GM18520 (cell line): ENCODE results near the gene SHANK3.
"Not testable (repeated sequence)": the region's sequence is repeated elsewhere in the genome, so short reads cannot be mapped to it uniquely, and the experiment has no call there.

Source experiments
- ATAC-seq: cut with Tn5 transposase; IDR thresholded peaks from one replicate; pipeline ENCODE4 v1.9.1; 2021; ENCODE audit not compliant: unreplicated experiment

SHANK3 gene

GRCh38 chr22:50643821-50644101 lies 28.9 kb upstream of the SHANK3 start:
- ATAC-seq, result not testable (repeated sequence)

GRCh38 chr22:50653256-50653655 lies 19.4 kb upstream of the SHANK3 start:
- ATAC-seq, result no peak

- ATAC-seq, result not testable (repeated sequence)
These were observed 18.0 kb upstream of the SHANK3 start for GRCh38 chr22:50654664-50655063.

- no peak for ATAC-seq
These were observed 16.2 kb upstream of the SHANK3 start for GRCh38 chr22:50656122-50657070.

- ATAC-seq, result no peak
These were observed 14.7 kb upstream of the SHANK3 start for GRCh38 chr22:50657925-50658324.

GRCh38 chr22:50659711-50660110 lies 12.9 kb upstream of the SHANK3 start:
- not testable (repeated sequence) for ATAC-seq

GRCh38 chr22:50660306-50660705 lies 12.3 kb upstream of the SHANK3 start:
- no peak for ATAC-seq

GRCh38 chr22:50665212-50665611 lies 7.4 kb upstream of the SHANK3 start:
- no peak for ATAC-seq

GRCh38 chr22:50665738-50666137 lies 6.9 kb upstream of the SHANK3 start:
- ATAC-seq, result no peak

- ATAC-seq, result no peak
These were observed 2.1 kb upstream of the SHANK3 start for GRCh38 chr22:50670513-50670912.

- ATAC-seq, result no peak
These were observed 1.6 kb upstream of the SHANK3 start for GRCh38 chr22:50670914-50671538.

- ATAC-seq, result no peak
These were observed 982 bp upstream of the SHANK3 start for GRCh38 chr22:50671641-50672040.

GRCh38 chr22:50672041-50672440 lies 582 bp upstream of the SHANK3 start:
- ATAC-seq, result no peak

GRCh38 chr22:50673231-50674129 lies 857 bp downstream of the SHANK3 start:
- ATAC-seq, result no peak

- no peak for ATAC-seq
These were observed 1.5 kb downstream of the SHANK3 start for GRCh38 chr22:50674130-50674500.

GRCh38 chr22:50674606-50675552 lies 2.3 kb downstream of the SHANK3 start:
- no peak for ATAC-seq

GRCh38 chr22:50675553-50676179 lies 3.0 kb downstream of the SHANK3 start:
- no peak for ATAC-seq

GRCh38 chr22:50676180-50676636 lies 3.6 kb downstream of the SHANK3 start:
- no peak for ATAC-seq

GRCh38 chr22:50676661-50677492 lies 4.3 kb downstream of the SHANK3 start:
- ATAC-seq, result no peak
